ENCODE data around the gene GABRE. TPM values are rescaled to one million over a fixed set of nuclear protein-coding genes. Genes with fewer than 3 reads are reported as not detected.

Gene GABRE
- total and polyA plus RNA-seq, 10 of the 15 experiments (the other 5 are each of a cell fraction or from before 2014, with no cell fraction given) = 0.01 to 0.15 (median 0.10) TPM; not detected in 6

GRCh38 chrX:151984328-151984727 lies 9.9 kb upstream of the GABRE start:
- FAIRE-seq = no peak
- 13% methylated on average over 3 of the region's 3 CpGs for WGBS (ENCODE audit: insufficient coverage, insufficient replicate concordance, low lambda C conversion rate, missing lambda C conversion rate)

GRCh38 chrX:151983186-151983585 lies 8.7 kb upstream of the GABRE start:
- Histone ChIP-seq H3K36me3 (ENCODE audit: control insufficient read depth in 2 of 2, insufficient read depth in 2 of 2, low read length in 1 of 2) (no peaks in the 10 kb centered on the region), H3K4me2 (ENCODE audit: control insufficient read depth, insufficient read depth) (no peak overlapping the region), H3K9me3 (replicated peaks; ENCODE audit: control insufficient read depth, insufficient read depth, low read length) (no peaks in the 10 kb centered on the region), H3K27me3 (replicated peaks in 1 of 2; ENCODE audit: control insufficient read depth in 2 of 2, insufficient read depth in 2 of 2, low read length in 1 of 2) (no peaks in the 10 kb centered on the region), H2AFZ (ENCODE audit: control insufficient read depth, low read depth, low read length) (no peak overlapping the region), H4K20me1 (ENCODE audit: control insufficient read depth, insufficient read depth) (no peaks in the 10 kb centered on the region), H3K27ac (ENCODE audit: control insufficient read depth, insufficient read depth) (no peak overlapping the region), H3K4me1 (ENCODE audit: control insufficient read depth, insufficient read depth, low read length) (no peaks in the 10 kb centered on the region), H3K79me2 (ENCODE audit: control insufficient read depth, insufficient read depth, low read length) (no peaks in the 10 kb centered on the region), H3K4me3 (no peak overlapping the region), H3K9ac (ENCODE audit: control insufficient read depth, insufficient read depth, low read length) (no peak overlapping the region)
- no peak for ATAC-seq
- ChIA-PET SMC1A (ENCODE audit: uncharacterized antibody, unreplicated experiment) (interaction anchor here (0.7 kb wide), 1 partner anchor 206 kb away, joined by 5 read pairs; no protein-coding TSS in a partner anchor), RAD21 (ENCODE audit: unreplicated experiment) (no interaction called here), POLR2A (no interaction called here), CTCF (no interaction called here)
- TF ChIP-seq HDAC6 (IDR thresholded peaks at IDR 0.05; ENCODE audit: unreplicated experiment) (no peak), SPI1 (IDR thresholded peaks at IDR 0.05; ENCODE audit: borderline replicate concordance, insufficient read depth, low read depth, low read length) (no peak), ESRRA (IDR thresholded peaks at IDR 0.05; ENCODE audit: low read length) (no peak), ATF2 (IDR thresholded peaks at IDR 0.05; ENCODE audit: low read length) (no peak), PAX5 (IDR thresholded peaks at IDR 0.05; ENCODE audit: borderline replicate concordance, low read depth, low read length) (no peak), IRF3 (IDR thresholded peaks at IDR 0.05) (no peak), LARP7 (IDR thresholded peaks at IDR 0.05) (no peak), RUNX3 (IDR thresholded peaks at IDR 0.05; ENCODE audit: low read length) (no peak), ZNF217 (IDR thresholded peaks at IDR 0.05) (no peak), CREM (IDR thresholded peaks at IDR 0.05; ENCODE audit: low read depth) (no peak), BACH1 (IDR thresholded peaks at IDR 0.05; ENCODE audit: borderline replicate concordance) (no peak)
- in situ Hi-C loops (cut with MboI) = no loop called here
- no TSS peak for BruUV-seq (replicated peaks)
- intact Hi-C loops (cut with micrococcal nuclease; ENCODE audit: unreplicated experiment) = no loop called here
- no peak for FAIRE-seq
- no peak for DNase-seq (ENCODE audit: low read depth, low spot score)

More at GRCh38 chrX:151984328-151984727, 9.9 kb upstream of the GABRE start:
- no peak for TF ChIP-seq SUPT20H (IDR thresholded peaks at IDR 0.05; ENCODE audit: borderline replicate concordance, control insufficient read depth, low read depth, low read length)
- ChIA-PET POLR2A (no interaction called here), SMC1A (ENCODE audit: uncharacterized antibody, unreplicated experiment) (interaction anchor here (0.5 kb wide), 1 partner anchor 105 kb away, joined by 3 read pairs; no protein-coding TSS in a partner anchor), CTCF (no interaction called here), RAD21 (ENCODE audit: unreplicated experiment) (no interaction called here)
- Histone ChIP-seq H3K4me2 (ENCODE audit: control insufficient read depth, insufficient read depth) (no peak overlapping the region), H3K36me3 (ENCODE audit: control insufficient read depth in 2 of 2, insufficient read depth in 2 of 2, low read length in 1 of 2) (no peaks in the 10 kb centered on the region), H3K27ac (ENCODE audit: control insufficient read depth, insufficient read depth) (no peak overlapping the region), H3K4me3 (no peak overlapping the region), H3K27me3 (replicated peaks in 1 of 2; ENCODE audit: control insufficient read depth in 2 of 2, insufficient read depth in 2 of 2, low read length in 1 of 2) (no peaks in the 10 kb centered on the region), H3K9ac (ENCODE audit: control insufficient read depth, insufficient read depth, low read length) (no peak overlapping the region), H2AFZ (ENCODE audit: control insufficient read depth, low read depth, low read length) (no peak overlapping the region), H3K9me3 (replicated peaks; ENCODE audit: control insufficient read depth, insufficient read depth, low read length) (no peaks in the 10 kb centered on the region), H4K20me1 (ENCODE audit: control insufficient read depth, insufficient read depth) (no peaks in the 10 kb centered on the region), H3K4me1 (ENCODE audit: control insufficient read depth, insufficient read depth, low read length) (no peaks in the 10 kb centered on the region), H3K79me2 (ENCODE audit: control insufficient read depth, insufficient read depth, low read length) (no peaks in the 10 kb centered on the region)
- intact Hi-C loops (cut with micrococcal nuclease; ENCODE audit: unreplicated experiment) = no loop called here
- BruUV-seq (replicated peaks) = no TSS peak
- in situ Hi-C loops (cut with MboI) = no loop called here
- DNase-seq (ENCODE audit: low read depth, low spot score) (no peak), ATAC-seq (no peak)
